Lower leg skin (tissue), 3 donors: ENCODE measurements around the gene FGG.

Experiments
- CTCF ChIP-seq, 3 donors: fragments of 450-650 bp; IDR thresholded peaks; one replicate each; pipeline ENCODE4 v1.5.1; 2016; ENCODE audit warnings: antibody characterized with exemption in 3 of 3, mild to moderate bottlenecking in 3 of 3, moderate library complexity in 2 of 3
- POLR2A ChIP-seq, 2 donors: fragments of 450-650 bp; IDR thresholded peaks; one replicate each; pipeline ENCODE4 v1.6.1; 2016 to 2017; ENCODE audit warnings: antibody characterized with exemption in 2 of 2, mild to moderate bottlenecking in 1 of 2, moderate library complexity in 1 of 2

- TF ChIP-seq POLR2A (IDR thresholded peaks at IDR 0.05) (no peak), CTCF (IDR thresholded peaks at IDR 0.05) (no peak)
Measured at GRCh38 chr4:154585369-154586018, 27.0 kb downstream of the FGG start.
